DMS 273 (cell line): ENCODE measurements around the gene CASKIN2.

Experiments
- DNase-seq: peaks from one replicate; lab custom pipeline; 2025; ENCODE audit not compliant: unreplicated experiment; lab: John Stamatoyannopoulos, UW

Gene CASKIN2, protein sequence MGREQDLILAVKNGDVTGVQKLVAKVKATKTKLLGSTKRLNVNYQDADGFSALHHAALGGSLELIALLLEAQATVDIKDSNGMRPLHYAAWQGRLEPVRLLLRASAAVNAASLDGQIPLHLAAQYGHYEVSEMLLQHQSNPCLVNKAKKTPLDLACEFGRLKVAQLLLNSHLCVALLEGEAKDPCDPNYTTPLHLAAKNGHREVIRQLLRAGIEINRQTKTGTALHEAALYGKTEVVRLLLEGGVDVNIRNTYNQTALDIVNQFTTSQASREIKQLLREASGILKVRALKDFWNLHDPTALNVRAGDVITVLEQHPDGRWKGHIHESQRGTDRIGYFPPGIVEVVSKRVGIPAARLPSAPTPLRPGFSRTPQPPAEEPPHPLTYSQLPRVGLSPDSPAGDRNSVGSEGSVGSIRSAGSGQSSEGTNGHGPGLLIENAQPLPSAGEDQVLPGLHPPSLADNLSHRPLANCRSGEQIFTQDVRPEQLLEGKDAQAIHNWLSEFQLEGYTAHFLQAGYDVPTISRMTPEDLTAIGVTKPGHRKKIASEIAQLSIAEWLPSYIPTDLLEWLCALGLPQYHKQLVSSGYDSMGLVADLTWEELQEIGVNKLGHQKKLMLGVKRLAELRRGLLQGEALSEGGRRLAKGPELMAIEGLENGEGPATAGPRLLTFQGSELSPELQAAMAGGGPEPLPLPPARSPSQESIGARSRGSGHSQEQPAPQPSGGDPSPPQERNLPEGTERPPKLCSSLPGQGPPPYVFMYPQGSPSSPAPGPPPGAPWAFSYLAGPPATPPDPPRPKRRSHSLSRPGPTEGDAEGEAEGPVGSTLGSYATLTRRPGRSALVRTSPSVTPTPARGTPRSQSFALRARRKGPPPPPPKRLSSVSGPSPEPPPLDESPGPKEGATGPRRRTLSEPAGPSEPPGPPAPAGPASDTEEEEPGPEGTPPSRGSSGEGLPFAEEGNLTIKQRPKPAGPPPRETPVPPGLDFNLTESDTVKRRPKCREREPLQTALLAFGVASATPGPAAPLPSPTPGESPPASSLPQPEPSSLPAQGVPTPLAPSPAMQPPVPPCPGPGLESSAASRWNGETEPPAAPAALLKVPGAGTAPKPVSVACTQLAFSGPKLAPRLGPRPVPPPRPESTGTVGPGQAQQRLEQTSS (N-terminal part only)

DNA sequence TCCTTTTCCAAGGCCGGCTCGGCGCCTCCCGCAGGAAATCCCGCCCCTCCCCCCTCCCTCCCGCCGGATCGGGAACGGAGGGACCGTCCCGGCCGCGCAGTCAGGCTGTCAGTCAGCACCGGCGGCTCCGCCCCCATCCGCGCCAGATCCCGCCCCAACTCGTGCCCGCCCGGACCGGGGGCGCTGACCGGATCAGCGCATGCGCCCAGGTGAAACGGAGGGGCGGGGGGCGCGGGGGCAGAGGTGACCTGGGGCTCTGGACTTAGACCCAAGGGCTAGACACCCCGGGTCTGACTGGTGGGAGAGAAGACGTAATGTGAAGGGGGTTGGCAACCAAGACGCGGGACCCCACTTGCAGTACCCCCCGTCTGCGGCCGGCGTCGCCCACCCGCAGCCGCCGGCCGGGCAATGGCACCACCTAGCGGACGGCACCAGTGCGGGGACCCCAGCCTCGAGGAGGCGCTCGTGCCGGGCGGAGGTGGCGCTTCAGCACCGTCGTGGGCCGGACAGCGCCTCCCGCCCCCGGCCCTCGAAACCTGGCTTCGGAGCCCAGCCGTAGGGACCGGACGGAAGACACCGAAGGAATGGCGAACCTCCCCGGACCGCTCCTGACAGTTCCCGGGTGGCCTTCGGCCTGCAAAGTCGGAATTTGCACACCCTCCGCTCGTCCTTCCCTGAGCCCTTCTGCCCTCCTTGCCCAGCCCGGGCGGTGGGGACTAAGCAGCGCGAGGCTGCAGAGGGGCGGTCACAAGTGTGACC lies at the start of gene CASKIN2:
CASKIN2 (minus strand) TSS at position 42 of the 759 bp plus-strand sequence. CDS start 1,733 bp downstream, outside the sequence.
- DNase-seq, result peak; percentile 96

DNA sequence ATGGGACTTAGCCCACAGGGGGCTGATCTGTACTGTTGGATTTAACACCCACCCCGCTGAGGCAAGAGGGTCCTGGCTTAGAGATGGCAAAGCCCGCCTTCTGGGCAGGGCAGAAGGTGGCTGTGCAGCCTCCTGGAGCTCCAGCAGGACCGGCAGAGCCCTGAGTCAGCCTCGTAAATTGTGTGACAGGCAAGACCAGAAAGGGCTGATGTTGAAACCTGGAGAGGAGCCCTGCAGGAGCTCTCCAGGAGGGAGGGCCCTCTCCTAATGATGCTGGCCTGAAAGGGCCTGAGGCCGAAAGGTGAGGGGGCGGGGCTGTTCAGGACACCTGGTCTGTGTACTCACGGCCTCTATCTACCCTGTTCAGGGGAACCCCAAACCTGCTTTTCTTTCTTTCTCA lies 49.7 kb upstream of the CASKIN2 start:
- DNase-seq, result no peak

DNA sequence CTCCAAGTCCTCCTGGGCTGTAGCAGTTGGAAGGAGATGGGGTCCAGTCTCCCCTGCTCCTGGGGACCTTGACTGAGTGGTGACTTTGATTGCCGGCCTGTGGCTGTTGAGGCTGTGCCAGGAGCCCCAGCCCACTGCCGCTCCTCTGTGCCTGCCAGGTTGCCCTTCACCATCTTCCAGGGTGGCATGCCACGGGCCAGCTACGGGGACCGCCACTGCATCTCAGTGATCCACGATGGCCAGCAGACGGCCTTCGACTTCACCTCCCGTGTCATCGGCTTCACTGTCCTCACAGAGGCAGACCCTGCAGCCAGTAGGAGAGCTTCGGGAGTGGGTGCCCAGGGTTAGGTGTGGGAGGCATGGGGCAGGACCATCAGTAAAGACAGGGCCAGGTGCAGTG lies 48.9 kb upstream of the CASKIN2 start:
- no peak for DNase-seq

DNA sequence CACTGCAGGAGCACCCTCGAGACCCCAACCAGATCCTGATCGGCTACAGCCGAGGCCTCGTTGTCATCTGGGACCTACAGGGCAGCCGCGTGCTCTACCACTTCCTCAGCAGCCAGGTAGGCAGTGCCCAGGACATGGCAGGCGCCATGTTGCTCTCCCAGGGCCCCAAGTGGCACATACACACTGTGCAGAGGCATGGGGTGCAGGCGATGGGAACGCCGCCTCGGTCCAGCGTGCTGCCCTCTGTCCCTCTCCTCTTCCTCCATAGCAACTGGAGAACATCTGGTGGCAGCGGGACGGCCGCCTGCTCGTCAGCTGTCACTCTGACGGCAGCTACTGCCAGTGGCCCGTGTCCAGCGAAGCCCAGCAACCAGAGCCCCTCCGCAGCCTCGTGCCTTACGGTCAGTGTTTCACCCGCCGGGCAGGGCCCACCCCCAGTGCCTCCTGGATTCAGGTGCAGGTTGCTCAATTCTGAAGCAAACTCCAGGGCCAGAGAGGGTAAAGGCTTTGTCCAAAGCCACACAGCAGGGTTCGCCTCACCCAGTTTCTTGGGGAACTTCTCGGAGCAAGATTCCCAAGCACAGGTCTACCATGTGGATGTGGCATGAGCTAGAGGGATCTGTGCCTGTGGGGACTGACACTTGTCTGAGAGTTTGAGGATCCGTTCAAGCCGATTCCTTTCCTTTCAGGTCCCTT lies 47.9 kb upstream of the CASKIN2 start:
- DNase-seq, result no peak

DNA sequence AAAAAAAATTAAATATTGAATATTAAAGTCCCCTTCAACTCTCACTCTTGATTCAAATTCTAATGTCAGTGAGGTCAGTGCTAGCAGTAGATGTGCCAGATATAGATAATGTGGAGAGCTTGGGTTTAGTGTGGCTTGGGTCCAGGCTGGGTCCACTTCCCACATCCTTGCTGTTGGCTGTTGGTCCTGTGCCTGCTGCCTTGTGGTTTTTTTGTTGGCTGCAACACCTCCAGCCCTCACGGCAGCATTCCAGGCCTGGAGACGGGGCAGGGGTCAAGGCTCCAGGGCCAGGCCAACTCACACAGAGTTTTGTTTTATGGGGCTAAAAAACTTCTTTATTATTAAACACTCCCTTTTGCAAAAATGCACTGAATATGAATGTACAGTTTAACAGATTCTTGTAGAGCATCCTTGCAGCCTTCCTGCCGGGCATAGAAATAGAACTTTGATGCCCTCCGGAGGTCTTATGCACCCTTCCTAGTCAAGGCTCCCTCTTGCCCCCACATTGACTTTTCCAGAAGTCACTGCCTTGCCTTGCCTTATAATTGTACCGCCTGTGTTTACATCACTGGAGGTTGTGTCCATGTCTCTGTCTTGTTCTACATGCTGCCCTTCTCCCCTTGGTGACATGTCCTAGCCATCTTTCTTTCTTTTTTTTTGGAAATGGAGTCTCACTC lies 46.7 kb upstream of the CASKIN2 start:
- DNase-seq, result peak; percentile 26

DNA sequence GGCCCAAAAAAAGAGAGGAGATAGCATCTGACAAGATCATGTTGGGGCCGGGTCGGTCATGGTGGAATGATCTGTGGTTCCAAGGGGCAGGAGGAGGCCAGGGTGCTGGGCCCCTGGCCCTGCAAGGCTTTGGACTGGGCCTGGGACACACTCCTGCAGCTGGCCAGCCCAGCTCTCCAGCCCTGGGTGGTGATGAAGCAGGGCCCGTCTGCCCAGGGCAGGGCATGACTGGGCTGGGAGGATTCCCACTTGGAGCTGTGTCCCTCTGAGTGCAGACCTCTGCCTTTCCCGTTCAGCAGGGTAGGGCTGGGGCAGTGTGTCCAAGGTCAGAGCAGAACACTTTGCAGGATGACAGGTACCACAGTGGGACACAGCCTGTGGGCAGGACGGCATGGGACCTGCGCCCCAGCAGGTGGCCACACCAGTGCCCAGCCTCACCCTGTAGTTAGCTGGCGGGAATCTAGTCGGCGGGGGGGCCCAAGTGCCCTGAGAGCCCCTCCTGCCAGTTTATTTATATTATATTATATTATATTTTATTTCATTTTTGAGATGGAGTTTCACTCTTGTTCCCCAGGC lies 44.7 kb upstream of the CASKIN2 start:
- DNase-seq, result no peak

DNA sequence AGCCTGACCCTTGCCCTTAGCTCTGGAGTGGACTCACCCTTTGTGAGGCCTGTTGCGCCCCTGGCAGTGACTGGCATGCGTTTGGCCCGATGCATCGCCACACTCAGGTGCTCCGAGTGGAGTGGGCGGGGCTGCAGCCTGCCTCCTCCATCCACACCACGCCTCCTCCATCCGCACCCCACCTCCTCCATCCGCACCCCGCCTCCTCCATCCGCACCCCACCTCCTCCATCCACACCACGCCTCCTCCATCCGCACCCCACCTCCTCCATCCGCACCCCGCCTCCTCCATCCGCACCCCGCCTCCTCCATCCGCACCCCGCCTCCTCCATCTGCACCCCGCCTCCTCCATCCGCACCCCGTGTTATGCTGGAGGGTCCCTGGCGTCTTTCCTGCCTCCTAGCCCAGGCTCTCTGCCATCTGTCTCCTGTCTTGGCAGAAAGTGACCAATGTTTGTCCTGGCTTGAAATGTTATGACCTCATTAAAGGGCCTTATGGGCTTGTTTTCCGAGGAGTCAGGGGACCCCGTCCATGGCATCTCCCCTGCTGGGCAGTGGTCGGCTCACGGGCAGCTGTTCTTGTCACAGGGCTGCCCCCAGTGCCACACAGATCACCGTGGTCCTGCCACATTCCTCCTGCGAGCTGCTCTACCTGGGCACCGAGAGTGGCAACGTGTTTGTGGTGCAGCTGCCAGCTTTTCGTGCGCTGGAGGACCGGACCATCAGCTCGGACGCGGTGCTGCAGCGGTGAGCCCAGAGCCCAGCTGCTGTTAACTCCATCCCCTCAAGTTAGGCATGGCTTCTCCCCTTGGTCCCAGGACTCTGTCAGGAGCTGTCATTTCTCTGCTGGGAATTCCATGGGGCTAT lies 43.6 kb upstream of the CASKIN2 start:
- DNase-seq, result peak; percentile 32

DNA sequence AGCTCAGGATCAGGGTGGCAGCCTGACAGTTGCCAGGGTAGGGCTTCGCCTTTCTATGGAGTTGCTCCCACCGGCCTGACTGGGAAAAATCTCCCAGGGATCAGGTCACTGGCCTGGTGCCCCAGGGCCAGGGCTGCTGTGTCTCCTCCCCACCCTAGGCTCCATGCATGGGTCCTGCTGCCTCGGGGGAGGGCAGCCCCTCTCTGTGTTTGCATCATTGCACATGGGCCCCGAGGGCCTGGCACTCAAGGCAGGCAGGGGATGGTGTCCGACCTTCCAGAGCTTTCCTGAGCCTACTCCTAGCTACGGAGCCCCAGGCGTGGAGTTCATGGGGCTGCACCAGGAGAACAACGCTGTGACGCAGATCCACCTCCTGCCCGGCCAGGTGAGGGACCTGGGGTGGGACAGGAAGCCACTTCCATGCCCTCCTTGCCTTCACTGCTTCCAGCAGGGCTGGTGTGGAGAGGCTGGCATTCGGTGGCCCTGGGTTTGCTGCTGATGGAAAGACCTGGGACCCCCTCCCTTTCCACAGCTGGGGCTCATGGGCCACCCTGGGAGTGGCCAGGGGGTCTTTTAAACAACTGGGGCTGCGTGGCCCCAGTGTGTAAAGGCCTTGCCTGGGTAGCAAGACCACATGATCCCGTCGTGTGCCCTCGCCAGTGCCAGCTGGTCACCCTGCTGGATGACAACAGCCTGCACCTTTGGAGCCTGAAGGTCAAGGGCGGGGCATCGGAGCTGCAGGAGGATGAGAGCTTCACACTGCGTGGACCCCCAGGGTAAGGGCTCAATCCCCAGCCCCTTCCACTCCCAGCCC lies 42.7 kb upstream of the CASKIN2 start:
- DNase-seq, result no peak

DNA sequence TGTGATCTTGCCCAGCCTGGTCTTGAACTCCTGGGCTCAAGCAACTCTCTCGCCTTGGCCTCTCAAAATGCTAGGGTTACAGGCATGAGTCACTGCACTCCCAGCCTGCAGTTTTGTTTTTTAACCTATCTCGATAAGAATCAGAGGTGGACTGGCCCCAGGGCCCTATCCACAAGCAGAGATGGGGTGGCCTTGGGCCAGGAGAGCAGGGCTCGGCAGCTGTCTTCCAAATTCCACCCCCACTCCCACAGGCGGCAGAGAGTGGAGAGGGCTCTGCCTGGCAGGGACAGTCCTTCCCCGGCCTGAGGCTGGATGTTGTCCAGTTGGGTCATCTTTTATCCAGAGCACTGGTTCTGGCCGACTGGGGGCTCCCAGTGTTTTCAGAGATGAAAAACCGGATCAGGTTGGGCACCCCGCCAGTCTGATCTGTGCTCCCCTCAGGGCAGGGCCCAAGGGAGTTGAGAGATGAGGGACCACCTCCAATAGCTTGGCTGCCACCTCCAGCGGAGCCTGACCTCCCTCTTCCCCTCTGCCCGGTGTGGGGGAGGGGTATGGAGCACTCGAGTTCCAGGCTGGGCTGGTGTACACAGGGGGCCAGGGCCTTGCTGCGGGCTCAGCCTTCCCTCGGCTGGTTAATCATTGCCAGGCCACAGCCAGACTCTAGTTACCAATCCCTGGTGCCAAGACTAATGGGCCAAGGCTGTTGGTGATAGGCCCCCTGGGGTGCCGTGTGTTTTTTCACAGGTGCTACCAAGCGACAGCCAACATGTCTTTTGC lies 41.9 kb upstream of the CASKIN2 start:
- peak; percentile 83 for DNase-seq

DNA sequence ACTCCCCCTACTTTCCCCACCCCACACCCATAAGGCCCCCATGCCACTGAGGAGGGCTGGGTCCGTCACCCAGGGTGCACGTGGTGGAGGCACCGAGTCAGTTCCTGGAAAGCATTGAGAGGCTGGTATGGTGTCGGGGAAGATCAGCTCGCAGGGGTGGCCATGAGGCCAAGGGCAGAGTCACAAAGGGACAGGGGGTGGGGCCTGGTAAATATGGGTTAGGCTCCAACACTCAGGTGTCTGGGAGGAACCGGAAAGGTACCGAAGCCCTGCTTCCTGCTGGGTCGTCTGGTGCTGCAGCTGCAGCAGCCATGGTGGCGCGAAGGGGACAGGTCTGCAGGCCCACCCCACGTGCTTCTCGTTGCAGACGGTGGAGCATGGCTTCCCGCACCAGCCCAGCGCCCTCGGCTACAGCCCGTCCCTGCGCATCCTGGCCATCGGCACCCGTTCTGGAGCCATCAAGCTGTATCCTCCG lies 40.4 kb upstream of the CASKIN2 start:
- no peak for DNase-seq

DNA sequence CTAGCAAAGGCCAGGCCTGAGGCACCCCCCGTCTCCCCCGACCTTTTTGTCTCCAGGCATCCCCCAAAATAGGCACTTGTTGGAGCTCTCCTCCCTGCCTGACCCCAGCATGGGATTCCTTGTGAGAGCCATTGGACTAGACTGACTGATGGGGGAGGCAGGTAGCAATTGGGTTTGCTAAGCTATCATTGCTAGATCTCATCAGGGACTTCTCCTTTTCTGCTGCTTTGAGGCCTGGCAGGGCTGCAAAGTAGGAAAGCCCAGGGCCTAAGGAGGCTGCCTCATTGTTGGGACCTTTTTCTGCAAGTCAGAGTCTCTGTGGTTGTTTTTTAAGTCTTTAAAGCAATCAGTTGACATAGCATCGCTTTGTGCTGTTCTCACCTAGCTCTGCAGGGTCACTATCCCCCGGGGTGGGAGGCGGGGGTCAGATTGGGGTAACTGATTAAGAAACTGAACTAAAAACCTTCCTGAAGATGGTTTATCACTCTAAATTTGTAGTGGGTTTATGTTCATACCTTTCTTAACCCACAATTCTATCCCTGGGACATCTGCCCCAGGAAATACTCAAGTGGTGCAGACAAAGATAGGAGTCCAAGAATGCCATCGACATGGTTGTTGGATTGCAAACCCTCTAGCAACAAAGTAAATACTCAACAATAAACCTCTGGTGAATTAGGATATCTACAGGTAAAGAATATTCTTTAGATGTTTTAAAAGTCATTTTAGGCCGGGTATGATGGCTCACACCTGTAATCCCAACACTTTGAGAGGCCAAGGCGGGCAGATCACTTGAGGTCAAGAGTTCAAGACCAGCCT lies 38.2 kb upstream of the CASKIN2 start:
- no peak for DNase-seq

DNA sequence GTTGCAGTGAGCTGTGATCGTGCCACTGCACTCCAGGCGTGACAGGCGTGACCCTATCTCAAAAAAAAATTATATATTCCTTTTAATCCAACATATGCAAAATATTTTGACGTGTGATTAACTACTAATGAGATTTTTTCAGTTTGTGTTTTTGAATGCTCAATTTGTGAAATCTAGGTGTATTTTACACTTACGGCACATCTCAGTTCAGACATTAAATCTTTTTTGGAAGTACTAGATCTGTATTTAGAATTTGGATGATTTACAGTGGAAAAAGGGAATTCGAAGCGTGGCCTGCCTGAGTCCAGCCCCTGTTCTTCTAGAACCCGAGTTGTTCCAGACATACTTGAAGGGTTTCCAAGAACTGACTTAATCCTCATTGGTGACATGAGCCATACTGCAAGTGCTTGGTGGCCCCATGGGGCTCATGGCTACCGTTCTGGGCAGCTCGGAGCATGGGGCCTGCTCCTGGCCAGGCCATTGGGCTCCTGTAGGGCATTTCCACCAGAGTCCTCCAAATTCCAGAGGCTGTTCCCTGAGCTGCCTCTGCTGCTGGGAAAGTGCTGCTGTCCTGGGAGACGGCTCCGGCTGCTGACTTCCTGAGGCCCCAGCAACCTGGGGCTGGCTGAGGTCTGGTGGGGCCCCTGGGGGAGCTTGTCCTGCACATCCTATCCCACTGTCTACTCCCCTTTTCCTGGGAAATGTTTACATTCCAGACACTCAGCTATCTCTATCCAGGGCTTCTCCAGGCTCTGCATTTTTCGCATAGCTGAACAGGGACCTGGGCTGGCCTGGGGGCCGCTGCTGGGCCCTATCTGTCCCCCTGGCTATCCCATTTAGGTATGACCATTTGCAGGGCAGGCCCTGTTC lies 37.3 kb upstream of the CASKIN2 start:
- no peak for DNase-seq

DNA sequence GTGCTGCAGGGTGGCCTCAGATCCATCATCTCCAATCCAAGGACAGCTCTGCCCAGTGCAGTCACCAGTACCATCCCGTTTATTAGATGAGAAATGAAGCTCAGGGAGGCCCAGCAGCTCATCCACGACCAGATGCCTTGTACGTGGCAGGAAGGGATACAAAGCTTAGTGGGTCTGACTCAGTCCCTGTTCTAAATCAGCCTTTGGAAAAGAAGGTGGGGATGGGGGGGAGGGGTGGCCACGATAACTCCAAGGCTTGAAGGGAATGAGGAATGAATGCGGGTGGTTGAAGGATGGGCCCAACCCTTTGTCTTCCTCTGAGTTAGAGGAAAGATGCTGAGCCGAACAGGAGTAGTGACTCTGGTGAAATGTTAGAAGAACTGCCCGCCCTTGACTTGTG lies 35.9 kb upstream of the CASKIN2 start:
- DNase-seq, result no peak

DNA sequence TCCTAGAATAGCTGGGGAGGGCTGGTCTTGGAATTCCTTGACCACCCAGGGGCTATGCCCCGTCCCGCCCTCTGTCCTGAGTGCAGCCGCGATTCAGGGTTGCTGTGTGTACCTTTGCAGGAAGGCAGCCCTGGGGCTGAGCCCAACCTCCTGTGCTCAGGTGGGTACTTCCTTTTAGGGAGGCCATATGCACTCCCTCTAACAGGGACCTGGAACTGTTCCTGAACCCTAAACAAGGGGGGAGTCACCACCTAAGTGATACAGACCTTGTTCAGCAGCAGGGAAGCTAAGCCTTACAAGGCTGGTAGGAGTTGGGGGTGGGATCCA lies 34.8 kb upstream of the CASKIN2 start:
- no peak for DNase-seq
